Left kidney (tissue), 2 donors: ENCODE data around the gene NEK11. TPM values are rescaled to one million over a fixed set of nuclear protein-coding genes. Genes with fewer than 3 reads are reported as not detected.
"Not testable (repeated sequence)": the region's sequence is repeated elsewhere in the genome, so short reads cannot be mapped to it uniquely, and the experiment has no call there.

ENCODE experiments used
- DNase-seq: peaks from one replicate; pipeline ENCODE4 v3.0.0-alpha.2; 2013
- polyA plus RNA-seq: library from polyadenylated mRNA; unstranded; fragments of 120-200 nt; gene quantifications from one replicate; pipeline ENCODE4 v1.2.1, GENCODE V29; 2013; ENCODE audit not compliant: insufficient read length

NEK11 gene
- polyA plus RNA-seq, 1 donor, result 24.3 TPM

GRCh38 chr3:131360191-131360755 lies 333.6 kb downstream of the NEK11 start:
- no peak for DNase-seq

- DNase-seq, result not testable (repeated sequence)
Measured at GRCh38 chr3:131361066-131361463, 334.4 kb downstream of the NEK11 start.

- DNase-seq, result peak; percentile 49
Measured at GRCh38 chr3:131361464-131362421, 335.1 kb downstream of the NEK11 start.

GRCh38 chr3:131363275-131363674 lies 336.6 kb downstream of the NEK11 start:
- no peak for DNase-seq

DNA sequence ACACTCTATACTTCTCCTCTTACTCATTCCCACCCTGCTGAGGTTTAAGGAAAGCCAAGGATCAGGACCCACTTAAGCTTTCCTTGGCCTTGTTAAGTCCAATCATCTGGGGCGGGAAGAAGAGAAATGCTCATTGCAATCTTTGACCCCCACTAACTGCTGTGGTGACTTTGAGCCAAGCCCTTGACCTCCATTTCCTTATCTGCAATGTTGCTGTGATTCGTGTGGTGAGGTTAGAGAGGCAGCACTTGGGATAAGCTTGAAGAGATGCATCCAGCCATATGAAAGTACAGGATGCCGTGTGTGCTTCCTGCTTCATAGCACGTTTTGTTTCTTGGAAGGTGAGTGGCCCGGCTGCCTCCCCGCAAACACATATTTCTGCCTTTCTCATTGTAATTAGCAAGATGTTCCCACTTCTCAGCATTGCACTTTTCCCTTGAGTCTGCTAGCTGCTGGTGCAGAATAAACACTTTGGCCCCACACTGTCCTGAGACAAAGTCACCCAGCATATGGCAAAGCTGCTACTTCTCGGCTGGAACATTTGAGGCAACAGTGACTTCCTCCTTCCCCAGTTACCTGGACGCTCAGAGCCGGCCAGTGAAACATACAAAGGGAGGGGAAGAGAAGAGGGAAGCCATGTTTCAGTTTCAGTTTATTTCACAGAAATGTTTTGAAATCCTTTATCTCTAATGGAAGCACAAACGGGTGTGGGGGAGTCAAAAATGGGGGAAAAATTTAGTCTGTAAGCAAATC lies 344.4 kb downstream of the NEK11 start:
- DNase-seq, result no peak

DNA sequence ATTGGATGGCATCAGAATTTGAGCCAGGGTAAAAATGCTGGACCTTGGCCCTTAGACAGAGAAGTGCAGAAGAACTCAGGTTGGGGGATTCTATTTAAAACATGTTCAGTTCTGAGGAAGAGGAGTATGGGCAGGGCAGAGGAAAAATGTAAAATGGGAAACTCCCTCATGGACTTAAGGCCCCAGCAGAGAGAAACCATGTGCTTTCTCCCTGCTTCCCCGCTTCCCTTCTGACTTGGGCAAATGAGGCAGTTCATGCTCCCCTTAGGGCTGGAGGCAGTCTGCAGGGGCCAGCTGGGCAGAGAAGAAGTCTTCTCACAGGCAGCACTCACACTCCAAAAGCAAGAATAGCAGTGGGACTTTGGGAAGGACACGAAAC lies 345.0 kb downstream of the NEK11 start:
- no peak for DNase-seq

DNA sequence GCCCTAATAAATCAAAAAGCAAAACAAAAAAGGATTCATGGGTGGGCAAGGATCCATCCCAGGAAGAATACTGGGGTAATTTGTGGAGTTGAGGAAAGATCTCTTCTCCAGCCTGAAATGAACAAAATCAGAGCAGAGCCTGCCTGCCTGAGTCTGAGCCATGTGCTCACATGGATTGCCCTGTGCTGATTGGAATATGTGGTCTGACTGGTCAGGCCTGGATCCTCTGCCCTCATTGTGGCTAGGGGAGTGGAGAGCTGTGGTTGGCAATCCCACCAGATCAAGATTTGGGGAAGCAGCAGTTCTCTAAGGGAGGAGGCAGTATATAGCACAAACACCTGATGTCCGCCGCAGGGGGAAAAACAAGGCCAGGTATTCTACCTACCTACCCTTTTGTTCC lies 348.1 kb downstream of the NEK11 start:
- DNase-seq, result no peak

GRCh38 chr3:131380821-131381444 lies 354.3 kb downstream of the NEK11 start:
- DNase-seq, result not testable (repeated sequence)

DNA sequence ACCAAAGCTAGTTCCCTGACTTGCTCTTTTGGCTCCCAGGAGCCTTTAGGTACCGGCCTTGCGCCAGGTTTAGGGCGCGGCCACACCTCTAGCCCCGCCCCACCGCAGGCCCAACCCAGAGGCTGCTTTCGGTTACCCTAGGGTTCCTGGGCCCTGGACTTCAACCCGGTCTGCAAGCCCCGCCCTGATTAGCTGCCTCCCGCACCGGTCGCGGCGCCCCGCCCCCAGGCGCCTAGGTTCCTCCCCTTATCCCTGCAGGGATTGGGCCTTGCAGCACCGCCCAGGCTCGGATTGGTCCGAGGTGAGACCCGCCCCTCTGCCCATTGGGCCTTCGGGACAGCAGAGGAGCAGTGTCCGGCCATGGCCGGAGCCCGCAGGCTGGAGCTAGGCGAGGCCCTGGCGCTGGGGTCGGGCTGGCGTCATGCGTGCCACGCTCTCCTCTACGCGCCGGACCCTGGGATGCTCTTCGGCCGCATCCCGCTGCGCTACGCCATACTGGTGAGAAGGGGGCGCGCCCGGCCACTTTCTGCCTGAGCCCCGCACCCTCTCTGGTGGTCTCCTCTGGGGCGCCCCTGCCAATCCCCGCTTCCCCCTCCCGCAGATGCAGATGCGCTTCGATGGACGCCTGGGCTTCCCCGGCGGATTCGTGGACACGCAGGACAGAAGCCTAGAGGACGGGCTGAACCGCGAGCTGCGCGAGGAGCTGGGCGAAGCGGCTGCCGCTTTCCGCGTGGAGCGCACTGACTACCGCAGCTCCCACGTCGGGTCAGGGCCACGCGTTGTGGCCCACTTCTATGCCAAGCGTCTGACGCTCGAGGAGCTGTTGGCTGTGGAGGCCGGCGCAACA lies 355.0 kb downstream of the NEK11 start, which contains the start of gene NUDT16:
Gene NUDT16, plus strand, starts transcription at position 330 of the 847 bp plus-strand sequence. Its CDS starts 31 bp downstream, at position 361.
- DNase-seq, result peak; percentile 98

GRCh38 chr3:131386429-131387165 lies 359.9 kb downstream of the NEK11 start:
- no peak for DNase-seq

GRCh38 chr3:131387796-131388489 lies 361.3 kb downstream of the NEK11 start:
- DNase-seq, result no peak

DNA sequence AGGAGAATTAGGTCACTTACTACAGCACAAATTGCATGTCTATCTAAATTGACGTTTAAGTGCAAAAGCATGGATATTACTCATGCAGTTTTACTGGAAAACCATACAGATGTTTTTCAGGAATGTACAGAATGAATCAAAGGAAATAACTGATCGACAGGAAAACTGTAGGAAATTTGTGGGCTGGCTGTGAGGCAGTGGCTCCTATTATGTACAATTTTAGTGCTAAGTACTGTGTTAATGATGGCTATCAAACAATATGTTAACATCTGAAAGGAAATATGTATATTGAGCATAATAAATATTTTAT lies 361.8 kb downstream of the NEK11 start:
- DNase-seq, result no peak

- no peak for DNase-seq
Measured at GRCh38 chr3:131390331-131390730, 363.7 kb downstream of the NEK11 start.

GRCh38 chr3:131393051-131393450 lies 366.4 kb downstream of the NEK11 start:
- no peak for DNase-seq

DNA sequence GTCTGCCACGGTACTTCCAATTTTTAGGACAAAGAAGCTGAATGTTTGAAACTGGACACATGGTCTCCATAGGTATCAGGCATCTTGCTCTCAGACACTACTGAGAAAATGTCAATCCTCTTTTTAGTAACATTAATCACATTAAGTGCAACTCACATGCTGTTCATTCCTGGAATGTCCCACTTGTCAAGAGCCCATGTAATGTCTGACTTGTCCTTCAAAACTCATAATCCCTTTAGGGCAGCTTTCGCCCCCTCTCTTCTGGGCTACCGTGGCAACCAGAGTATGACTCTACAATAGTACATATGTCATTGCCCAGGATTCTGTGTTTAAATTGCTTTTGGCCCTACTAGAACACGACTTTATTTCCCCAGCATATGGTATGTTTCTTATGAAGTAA lies 367.2 kb downstream of the NEK11 start:
- no peak for DNase-seq

DNA sequence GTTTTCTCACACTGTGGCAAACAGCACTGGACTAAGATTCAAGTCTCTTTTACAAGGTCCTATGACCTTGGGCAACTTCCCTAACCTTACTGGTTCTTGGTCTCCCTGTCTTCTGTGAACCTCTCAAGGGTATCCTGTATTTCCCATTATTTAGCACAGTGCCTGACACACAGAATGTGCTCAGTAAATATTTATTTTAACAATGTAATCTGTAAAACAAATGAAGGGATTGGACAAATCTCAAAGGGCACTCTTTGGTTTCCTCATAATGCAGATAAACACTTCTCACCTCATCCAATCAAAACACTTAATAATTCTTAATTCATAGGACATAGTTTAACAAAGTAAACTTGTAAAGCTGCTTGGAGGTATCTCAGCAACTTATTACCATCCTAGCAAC lies 367.7 kb downstream of the NEK11 start:
- DNase-seq, result no peak

DNA sequence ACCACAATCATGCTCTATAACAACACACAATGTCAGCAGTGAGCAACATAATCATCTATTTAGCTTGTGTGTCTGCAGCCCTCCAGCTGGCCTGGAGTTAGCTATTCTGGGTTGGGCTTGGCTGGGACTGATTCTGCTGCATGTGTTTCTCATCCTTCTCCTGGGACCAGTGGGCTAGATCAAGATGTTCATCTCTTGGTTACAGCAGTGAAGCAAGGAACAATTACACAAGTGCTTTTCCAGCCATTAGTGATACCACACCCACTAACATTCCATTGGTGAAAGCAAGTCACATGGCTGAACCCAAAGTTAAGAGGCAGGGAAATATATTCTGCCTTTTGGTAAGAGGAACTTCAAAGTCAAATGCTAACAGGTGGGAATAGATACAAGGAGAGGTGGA lies 369.5 kb downstream of the NEK11 start:
- DNase-seq, result no peak

- DNase-seq, result no peak
Measured at GRCh38 chr3:131397889-131398288, 371.2 kb downstream of the NEK11 start.
